ENCODE results near the gene LRRC23. TPM values are rescaled to one million over a fixed set of nuclear protein-coding genes. Genes with fewer than 3 reads are reported as not detected.

The LRRC23 gene
- total and polyA plus RNA-seq, 2 donors (not counting 1 experiment from before 2014, with no cell fraction given) = 5.3 to 14.4 TPM

GRCh38 chr12:6883252-6883651, 21.4 kb upstream of the LRRC23 start:
- no peaks in the 10 kb centered on the region for H4K20me1 ChIP-seq (ENCODE audit: control insufficient read depth, insufficient read depth, low read length, poor library complexity, severe bottlenecking)
- no peak overlapping the region for H3K4me2 ChIP-seq (replicated peaks; ENCODE audit: low read depth, low read length, poor library complexity, severe bottlenecking)
- no peaks in the 10 kb centered on the region for H3K79me2 ChIP-seq (ENCODE audit: control insufficient read depth, insufficient read depth, low read length)
- ATAC-seq (ENCODE audit: low read depth) (no peak), DNase-seq (no peak)
- H2AFZ ChIP-seq (ENCODE audit: insufficient read depth, low read depth, low read length, poor library complexity, severe bottlenecking) = no peak overlapping the region
- Mint-ChIP-seq H3K4me1 (no peaks in the 10 kb centered on the region), H3K9me3 (ENCODE audit: insufficient read depth) (no peaks in the 10 kb centered on the region), H3K27ac (no peak overlapping the region), H3K27me3 (no peaks in the 10 kb centered on the region), H3K4me3 (no peak overlapping the region)
- POLR2A ChIA-PET = no interaction called here
- no peak overlapping the region for H3K4me3 ChIP-seq (ENCODE audit: control extremely low read depth in 1 of 5, extremely low read depth in 1 of 5, insufficient read depth in 1 of 5, low read depth in 2 of 5, low read length in 4 of 5)
- H3K9me3 ChIP-seq (ENCODE audit: control extremely low read depth in 1 of 3, control insufficient read depth in 2 of 3, insufficient read depth in 1 of 3, low read length in 2 of 3) = no peaks in the 10 kb centered on the region
- 96% methylated on average over 4 of the region's 5 CpGs for WGBS (ENCODE audit: insufficient coverage)
- H3K27me3 ChIP-seq (replicated peaks in 1 of 4; ENCODE audit: control extremely low read depth in 1 of 4, control insufficient read depth in 3 of 4, insufficient read depth in 4 of 4, low read length in 3 of 4) = no peaks in the 10 kb centered on the region
- TF ChIP-seq CTCF (IDR thresholded peaks at IDR 0.05) (no peak), EZH2 (IDR thresholded peaks at IDR 0.05; ENCODE audit: borderline replicate concordance, insufficient read depth, low read depth, low read length, poor library complexity, severe bottlenecking) (no peak)
- peaks cover 0 to 5% of the 10 kb centered on the region in 2 experiments for H3K36me3 ChIP-seq (replicated peaks in 1 of 2; ENCODE audit: control extremely low read depth in 1 of 2, control insufficient read depth in 1 of 2, extremely low read depth in 1 of 2, insufficient read depth in 2 of 2, low read length in 1 of 2)
- no peak overlapping the region for H3K9ac ChIP-seq (ENCODE audit: low read length)
- CTCF ChIA-PET = interaction anchor here (1.2 to 2.2 kb wide), 3 partner anchors 10 to 209 kb away, joined by 4 to 6 read pairs (median 4); partner anchors contain the start of genes C1R and SPSB2
- intact Hi-C loops (cut with micrococcal nuclease) = no loop called here
- no peaks in the 10 kb centered on the region for H3K4me1 ChIP-seq (ENCODE audit: control insufficient read depth in 2 of 2, insufficient read depth in 2 of 2, low read length in 2 of 2)
- H3K27ac ChIP-seq (ENCODE audit: low read length in 2 of 2) = no peak overlapping the region

DNA sequence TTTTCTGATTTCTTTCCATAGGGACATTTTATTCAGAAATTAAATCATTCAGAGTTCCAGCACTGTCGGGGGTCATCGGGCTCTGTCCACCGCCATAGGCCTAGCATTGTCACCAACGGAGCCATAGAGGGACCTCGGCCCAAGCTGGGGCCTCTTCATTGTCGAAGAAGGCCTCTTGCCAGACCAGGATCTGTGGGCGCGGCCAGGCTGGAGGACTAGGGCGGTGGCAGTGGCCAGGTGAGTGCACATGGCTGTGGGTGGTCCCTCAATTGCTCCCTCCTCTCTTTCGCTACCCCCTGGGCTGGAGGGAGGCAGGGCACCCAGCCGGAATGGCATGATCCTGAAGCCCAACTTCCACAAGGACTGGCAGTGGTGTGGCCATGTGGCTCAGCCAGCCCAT, 20.9 kb upstream of the LRRC23 start:
- ChIA-PET POLR2A (no interaction called here), CTCF (interaction anchor here (1.6 kb wide), 1 partner anchor 11 kb away, joined by 4 read pairs; the partner anchor contains the start of gene SPSB2)
- Histone ChIP-seq H3K27me3 (replicated peaks in 1 of 4; ENCODE audit: control extremely low read depth in 1 of 4, control insufficient read depth in 3 of 4, insufficient read depth in 4 of 4, low read length in 3 of 4) (no peaks in the 10 kb centered on the region), H3K4me3 (ENCODE audit: control extremely low read depth in 1 of 5, extremely low read depth in 1 of 5, insufficient read depth in 1 of 5, low read depth in 2 of 5, low read length in 4 of 5) (no peak overlapping the region), H3K9ac (ENCODE audit: low read length) (no peak overlapping the region), H4K20me1 (ENCODE audit: control insufficient read depth, insufficient read depth, low read length, poor library complexity, severe bottlenecking) (no peaks in the 10 kb centered on the region), H3K27ac (ENCODE audit: low read length in 2 of 2) (no peak overlapping the region), H3K36me3 (replicated peaks in 1 of 2; ENCODE audit: control extremely low read depth in 1 of 2, control insufficient read depth in 1 of 2, extremely low read depth in 1 of 2, insufficient read depth in 2 of 2, low read length in 1 of 2) (peaks cover 0 to 5% of the 10 kb centered on the region in 2 experiments), H3K4me2 (replicated peaks; ENCODE audit: low read depth, low read length, poor library complexity, severe bottlenecking) (no peak overlapping the region), H2AFZ (ENCODE audit: insufficient read depth, low read depth, low read length, poor library complexity, severe bottlenecking) (no peak overlapping the region), H3K9me3 (ENCODE audit: control extremely low read depth in 1 of 3, control insufficient read depth in 2 of 3, insufficient read depth in 1 of 3, low read length in 2 of 3) (no peaks in the 10 kb centered on the region), H3K4me1 (ENCODE audit: control insufficient read depth in 2 of 2, insufficient read depth in 2 of 2, low read length in 2 of 2) (no peaks in the 10 kb centered on the region), H3K79me2 (ENCODE audit: control insufficient read depth, insufficient read depth, low read length) (no peaks in the 10 kb centered on the region)
- intact Hi-C loops (cut with micrococcal nuclease) = no loop called here
- Mint-ChIP-seq H3K4me3 (no peak overlapping the region), H3K27me3 (no peaks in the 10 kb centered on the region), H3K9me3 (ENCODE audit: insufficient read depth) (no peaks in the 10 kb centered on the region), H3K4me1 (no peaks in the 10 kb centered on the region), H3K27ac (no peak overlapping the region)
- no peak for ATAC-seq (ENCODE audit: low read depth)
- no peak for DNase-seq
- TF ChIP-seq EZH2 (IDR thresholded peaks at IDR 0.05; ENCODE audit: borderline replicate concordance, insufficient read depth, low read depth, low read length, poor library complexity, severe bottlenecking) = no peak
- WGBS (ENCODE audit: insufficient coverage) = 97% methylated on average over 11 of the region's 11 CpGs

Data from B cell (primary cell).